Measurements from ENCODE around the gene CCDC60. TPM values are rescaled to one million over a fixed set of nuclear protein-coding genes. Genes with fewer than 3 reads are reported as not detected.
"Not testable (repeated sequence)": the region's sequence is repeated elsewhere in the genome, so short reads cannot be mapped to it uniquely, and the experiment has no call there.

Gene CCDC60
- total RNA-seq, 2 donors from 2014 or later: 4.3 to 4.9 TPM

DNA sequence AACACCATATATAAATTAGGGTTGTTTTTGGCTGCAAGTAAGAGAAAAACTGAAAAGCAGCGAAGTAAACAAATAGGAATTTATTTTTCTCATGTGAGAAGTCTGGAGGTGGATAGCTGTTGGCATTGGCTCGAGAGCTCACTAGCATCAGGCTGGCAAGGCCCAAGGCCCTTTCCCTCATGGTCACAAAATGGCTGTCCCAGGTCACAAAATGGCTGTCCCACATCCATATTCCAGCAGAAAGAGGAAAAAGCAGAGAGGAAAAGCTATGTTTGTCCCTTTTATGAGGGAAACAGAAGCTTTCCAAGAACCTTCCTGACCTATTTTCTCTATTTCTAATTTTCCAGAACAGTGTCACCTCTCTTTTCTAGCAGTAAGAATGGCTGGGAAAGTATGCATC, 7.5 kb downstream of the CCDC60 start:
- intact Hi-C loops (cut with DNase I): no loop called here
- no peaks in the 10 kb centered on the region for H3K9me3 ChIP-seq
- H3K27ac ChIP-seq: no peak overlapping the region
- no peak overlapping the region for H3K4me3 ChIP-seq
- TF ChIP-seq POLR2A (IDR thresholded peaks at IDR 0.05) (no peak), POLR2AphosphoS5 (IDR thresholded peaks at IDR 0.05) (no peak)
- TF ChIP-seq, protein P1, sequence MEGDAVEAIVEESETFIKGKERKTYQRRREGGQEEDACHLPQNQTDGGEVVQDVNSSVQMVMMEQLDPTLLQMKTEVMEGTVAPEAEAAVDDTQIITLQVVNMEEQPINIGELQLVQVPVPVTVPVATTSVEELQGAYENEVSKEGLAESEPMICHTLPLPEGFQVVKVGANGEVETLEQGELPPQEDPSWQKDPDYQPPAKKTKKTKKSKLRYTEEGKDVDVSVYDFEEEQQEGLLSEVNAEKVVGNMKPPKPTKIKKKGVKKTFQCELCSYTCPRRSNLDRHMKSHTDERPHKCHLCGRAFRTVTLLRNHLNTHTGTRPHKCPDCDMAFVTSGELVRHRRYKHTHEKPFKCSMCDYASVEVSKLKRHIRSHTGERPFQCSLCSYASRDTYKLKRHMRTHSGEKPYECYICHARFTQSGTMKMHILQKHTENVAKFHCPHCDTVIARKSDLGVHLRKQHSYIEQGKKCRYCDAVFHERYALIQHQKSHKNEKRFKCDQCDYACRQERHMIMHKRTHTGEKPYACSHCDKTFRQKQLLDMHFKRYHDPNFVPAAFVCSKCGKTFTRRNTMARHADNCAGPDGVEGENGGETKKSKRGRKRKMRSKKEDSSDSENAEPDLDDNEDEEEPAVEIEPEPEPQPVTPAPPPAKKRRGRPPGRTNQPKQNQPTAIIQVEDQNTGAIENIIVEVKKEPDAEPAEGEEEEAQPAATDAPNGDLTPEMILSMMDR (IDR thresholded peaks at IDR 0.05): no peak
- 97% methylated on average over 2 of the region's 2 CpGs for WGBS
- no peaks in the 10 kb centered on the region for H3K36me3 ChIP-seq
- no peaks in the 10 kb centered on the region for H3K27me3 ChIP-seq (replicated peaks; ENCODE audit: insufficient read depth)
- no peak for DNase-seq (ENCODE audit: low spot score)
- no peaks in the 10 kb centered on the region for H3K4me1 ChIP-seq (replicated peaks)

- TF ChIP-seq, protein P1 (IDR thresholded peaks at IDR 0.05): no peak
- TF ChIP-seq POLR2A (IDR thresholded peaks at IDR 0.05) (no peak), POLR2AphosphoS5 (IDR thresholded peaks at IDR 0.05) (no peak)
- no peaks in the 10 kb centered on the region for H3K36me3 ChIP-seq
- intact Hi-C loops (cut with DNase I): no loop called here
- no peaks in the 10 kb centered on the region for H3K9me3 ChIP-seq
- DNase-seq (ENCODE audit: low spot score): no peak
- no peak overlapping the region for H3K4me3 ChIP-seq
- no peaks in the 10 kb centered on the region for H3K27me3 ChIP-seq (replicated peaks; ENCODE audit: insufficient read depth)
- H3K4me1 ChIP-seq (replicated peaks): no peaks in the 10 kb centered on the region
- H3K27ac ChIP-seq: no peak overlapping the region
- 93% methylated on average over 7 of the region's 7 CpGs for WGBS
These were observed 8.6 kb downstream of the CCDC60 start for GRCh38 chr12:119343130-119343529.

DNA sequence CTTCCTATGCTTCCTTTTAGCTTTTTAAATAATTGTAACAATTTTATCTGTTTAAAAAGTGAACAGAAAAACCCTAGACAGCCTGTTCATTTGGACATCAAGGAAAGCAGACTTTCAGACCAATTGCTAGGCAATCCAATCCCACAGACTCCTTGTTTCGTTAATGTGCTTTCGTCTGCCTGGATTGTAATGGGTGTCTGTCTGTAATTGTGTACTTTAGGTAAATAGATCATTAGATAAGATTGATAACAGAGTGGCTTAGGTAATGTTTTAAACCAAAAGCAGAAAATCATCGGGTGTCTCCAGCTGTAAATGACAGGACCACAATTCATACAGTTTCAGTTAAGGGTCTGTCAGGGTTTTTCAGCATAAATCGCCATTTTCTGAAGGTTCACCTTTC, 19.6 kb downstream of the CCDC60 start:
- Histone ChIP-seq H3K9me3 (no peaks in the 10 kb centered on the region), H3K4me1 (replicated peaks) (peaks cover 5% of the 10 kb centered on the region), H3K4me3 (peak overlapping the region in 1 of 2 donors; percentile 8), H3K36me3 (no peaks in the 10 kb centered on the region), H3K27ac (peak overlapping the region; percentile 35 to 48), H3K27me3 (replicated peaks; ENCODE audit: insufficient read depth) (no peaks in the 10 kb centered on the region)
- no peak for DNase-seq (ENCODE audit: low spot score)
- TF ChIP-seq POLR2A (IDR thresholded peaks at IDR 0.05) (no peak), POLR2AphosphoS5 (IDR thresholded peaks at IDR 0.05) (no peak)
- TF ChIP-seq, protein P1 (IDR thresholded peaks at IDR 0.05): no peak
- intact Hi-C loops (cut with DNase I): no loop called here
- 16% methylated on average over 4 of the region's 4 CpGs for WGBS

GRCh38 chr12:119360366-119360765, 25.8 kb downstream of the CCDC60 start:
- intact Hi-C loops (cut with DNase I); H3K27ac ChIP-seq; H3K9me3 ChIP-seq; H3K27me3 ChIP-seq (replicated peaks; ENCODE audit: insufficient read depth); H3K4me3 ChIP-seq; H3K4me1 ChIP-seq (replicated peaks); DNase-seq (ENCODE audit: low spot score); H3K36me3 ChIP-seq: not testable (repeated sequence)
- WGBS: 97% methylated on average over 30 of the region's 33 CpGs

DNA sequence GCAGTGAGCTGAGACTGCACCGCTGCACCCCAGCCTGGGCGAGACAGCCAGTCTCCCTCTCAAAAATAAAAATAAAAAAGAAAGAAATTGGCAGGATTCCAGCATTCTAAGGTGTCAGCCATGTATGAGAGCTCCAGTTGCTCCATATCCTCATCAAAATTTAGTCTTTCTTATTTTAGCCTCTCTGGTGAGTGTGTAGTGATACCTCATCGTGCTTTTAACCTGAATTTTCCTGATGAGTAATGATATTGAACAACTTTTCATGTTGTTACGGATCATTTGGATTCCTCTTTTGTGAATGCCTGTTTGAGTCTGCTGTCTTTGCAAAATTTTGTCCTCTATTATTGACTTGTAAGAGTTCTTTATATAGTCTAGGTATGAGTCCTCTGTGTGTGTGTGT, 28.5 kb downstream of the CCDC60 start:
- Histone ChIP-seq H3K4me1 (replicated peaks) (no peaks in the 10 kb centered on the region), H3K36me3 (no peaks in the 10 kb centered on the region), H3K9me3 (no peaks in the 10 kb centered on the region), H3K27me3 (replicated peaks; ENCODE audit: insufficient read depth) (no peaks in the 10 kb centered on the region), H3K4me3 (no peak overlapping the region), H3K27ac (no peak overlapping the region)
- TF ChIP-seq POLR2AphosphoS5 (IDR thresholded peaks at IDR 0.05): no peak
- no peak for TF ChIP-seq POLR2A (IDR thresholded peaks at IDR 0.05)
- no peak for DNase-seq (ENCODE audit: low spot score)
- 86% methylated on average over 4 of the region's 4 CpGs for WGBS
- intact Hi-C loops (cut with DNase I): no loop called here

- no peak for DNase-seq (ENCODE audit: low spot score)
- Histone ChIP-seq H3K36me3 (no peaks in the 10 kb centered on the region), H3K9me3 (no peaks in the 10 kb centered on the region), H3K4me3 (no peak overlapping the region), H3K27ac (no peak overlapping the region), H3K4me1 (replicated peaks) (no peaks in the 10 kb centered on the region), H3K27me3 (replicated peaks; ENCODE audit: insufficient read depth) (no peaks in the 10 kb centered on the region)
- TF ChIP-seq POLR2A (IDR thresholded peaks at IDR 0.05) (no peak), POLR2AphosphoS5 (IDR thresholded peaks at IDR 0.05) (no peak)
- TF ChIP-seq, protein P1 (IDR thresholded peaks at IDR 0.05): no peak
- intact Hi-C loops (cut with DNase I): no loop called here
- 90% methylated on average over 1 of the region's 1 CpG for WGBS
These were observed 29.0 kb downstream of the CCDC60 start for GRCh38 chr12:119363490-119363889.

All from prostate gland (tissue), 2 donors.